ENCODE results near the gene MLPH. TPM values are rescaled to one million over a fixed set of nuclear protein-coding genes. Genes with fewer than 3 reads are reported as not detected.
A peak's percentile ranks its signal among the peaks of the same experiment; 100 is the strongest.

The MLPH gene
- polyA plus RNA-seq, 1 of the 3 experiments (the other 2 are of a cell fraction), result 93.6 TPM

GRCh38 chr2:237572742-237573101, 85.7 kb downstream of the MLPH start:
- H3K27me3 ChIP-seq (ENCODE audit: insufficient read depth), result no peaks in the 10 kb centered on the region
- H4K20me1 ChIP-seq (ENCODE audit: insufficient read depth), result no peaks in the 10 kb centered on the region
- WGBS (ENCODE audit: low lambda C conversion rate), result 74% methylated on average over 4 of the region's 4 CpGs
- no peak overlapping the region for H3K4me3 ChIP-seq (ENCODE audit: low read depth in 2 of 2, low read length in 1 of 2)
- H3F3A ChIP-seq (replicated peaks; ENCODE audit: insufficient read depth), result no peaks in the 10 kb centered on the region
- no peak for TF ChIP-seq NRF1 (IDR thresholded peaks at IDR 0.05; ENCODE audit: low read depth, low read length)
- TF ChIP-seq, protein P1, sequence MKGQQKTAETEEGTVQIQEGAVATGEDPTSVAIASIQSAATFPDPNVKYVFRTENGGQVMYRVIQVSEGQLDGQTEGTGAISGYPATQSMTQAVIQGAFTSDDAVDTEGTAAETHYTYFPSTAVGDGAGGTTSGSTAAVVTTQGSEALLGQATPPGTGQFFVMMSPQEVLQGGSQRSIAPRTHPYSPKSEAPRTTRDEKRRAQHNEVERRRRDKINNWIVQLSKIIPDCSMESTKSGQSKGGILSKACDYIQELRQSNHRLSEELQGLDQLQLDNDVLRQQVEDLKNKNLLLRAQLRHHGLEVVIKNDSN (IDR thresholded peaks at IDR 0.05; ENCODE audit: borderline replicate concordance, low read depth), result no peak
- no peak for TF ChIP-seq SIN3A (IDR thresholded peaks at IDR 0.05; ENCODE audit: borderline replicate concordance, low read depth, low read length)
- TF ChIP-seq, protein P2, sequence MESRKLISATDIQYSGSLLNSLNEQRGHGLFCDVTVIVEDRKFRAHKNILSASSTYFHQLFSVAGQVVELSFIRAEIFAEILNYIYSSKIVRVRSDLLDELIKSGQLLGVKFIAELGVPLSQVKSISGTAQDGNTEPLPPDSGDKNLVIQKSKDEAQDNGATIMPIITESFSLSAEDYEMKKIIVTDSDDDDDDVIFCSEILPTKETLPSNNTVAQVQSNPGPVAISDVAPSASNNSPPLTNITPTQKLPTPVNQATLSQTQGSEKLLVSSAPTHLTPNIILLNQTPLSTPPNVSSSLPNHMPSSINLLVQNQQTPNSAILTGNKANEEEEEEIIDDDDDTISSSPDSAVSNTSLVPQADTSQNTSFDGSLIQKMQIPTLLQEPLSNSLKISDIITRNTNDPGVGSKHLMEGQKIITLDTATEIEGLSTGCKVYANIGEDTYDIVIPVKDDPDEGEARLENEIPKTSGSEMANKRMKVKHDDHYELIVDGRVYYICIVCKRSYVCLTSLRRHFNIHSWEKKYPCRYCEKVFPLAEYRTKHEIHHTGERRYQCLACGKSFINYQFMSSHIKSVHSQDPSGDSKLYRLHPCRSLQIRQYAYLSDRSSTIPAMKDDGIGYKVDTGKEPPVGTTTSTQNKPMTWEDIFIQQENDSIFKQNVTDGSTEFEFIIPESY (IDR thresholded peaks at IDR 0.05; ENCODE audit: borderline replicate concordance, low read depth), result no peak
- no peak for TF ChIP-seq MEF2A (IDR thresholded peaks at IDR 0.05; ENCODE audit: borderline replicate concordance, low read depth)
- no peak for TF ChIP-seq RCOR1 (IDR thresholded peaks at IDR 0.05; ENCODE audit: low read length)
- TF ChIP-seq FOXJ3 (CRISPR knock-in tag; IDR thresholded peaks at IDR 0.05), result no peak
- TF ChIP-seq, protein P3, sequence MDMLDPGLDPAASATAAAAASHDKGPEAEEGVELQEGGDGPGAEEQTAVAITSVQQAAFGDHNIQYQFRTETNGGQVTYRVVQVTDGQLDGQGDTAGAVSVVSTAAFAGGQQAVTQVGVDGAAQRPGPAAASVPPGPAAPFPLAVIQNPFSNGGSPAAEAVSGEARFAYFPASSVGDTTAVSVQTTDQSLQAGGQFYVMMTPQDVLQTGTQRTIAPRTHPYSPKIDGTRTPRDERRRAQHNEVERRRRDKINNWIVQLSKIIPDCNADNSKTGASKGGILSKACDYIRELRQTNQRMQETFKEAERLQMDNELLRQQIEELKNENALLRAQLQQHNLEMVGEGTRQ (IDR thresholded peaks at IDR 0.05; ENCODE audit: borderline replicate concordance, low read depth, low read length), result no peak
- no peak for TF ChIP-seq GATA2 (CRISPR knock-in tag; IDR thresholded peaks at IDR 0.05)
- no peak for TF ChIP-seq FOSL2 (IDR thresholded peaks at IDR 0.05; ENCODE audit: borderline replicate concordance, low read depth)
- TF ChIP-seq ELF1 (IDR thresholded peaks at IDR 0.05), result no peak
- no peak for TF ChIP-seq SMC3 (IDR thresholded peaks at IDR 0.05; ENCODE audit: low read depth, low read length)
- no peak for TF ChIP-seq POLR2AphosphoS5 (IDR thresholded peaks at IDR 0.05; ENCODE audit: low read depth, low read length)
- no peak for TF ChIP-seq CHD2 (IDR thresholded peaks at IDR 0.05; ENCODE audit: low read length, partially characterized antibody)
- no peak for TF ChIP-seq GABPA (IDR thresholded peaks at IDR 0.05; ENCODE audit: low read depth)
- no peak for TF ChIP-seq RAD21 (IDR thresholded peaks at IDR 0.05; ENCODE audit: low read length)
- TF ChIP-seq RXRA (IDR thresholded peaks at IDR 0.05; ENCODE audit: borderline replicate concordance, low read depth), result no peak
- TF ChIP-seq TAF1 (IDR thresholded peaks at IDR 0.05; ENCODE audit: borderline replicate concordance, low read depth, low read length), result no peak
- TF ChIP-seq YY1 (IDR thresholded peaks at IDR 0.05; ENCODE audit: low read depth), result no peak
- peak overlapping the region; percentile 35; the same call in 1 of the 2 replicates for H3K9ac ChIP-seq
- H3K9me3 ChIP-seq, result no peaks in the 10 kb centered on the region
- H3K79me2 ChIP-seq (ENCODE audit: insufficient read depth), result no peaks in the 10 kb centered on the region
- H3K4me2 ChIP-seq, result peak overlapping the region; percentile 34; the same call in 1 of the 2 replicates
- H3K9me2 ChIP-seq, result no peaks in the 10 kb centered on the region
- peaks cover 6 to 16% of the 10 kb centered on the region in 2 experiments; a peak in 3 of 4 replicates for H3K4me1 ChIP-seq (ENCODE audit: control insufficient read depth in 1 of 2, insufficient read depth in 2 of 2, low read depth in 1 of 2, low read length in 1 of 2)
- CTCF ChIA-PET, result interaction anchor here (0.9 to 7.9 kb wide), 57 partner anchors 11 to 1230 kb away, joined by 3 to 311 read pairs (median 9); partner anchors contain the start of gene COPS8
- H2AFZ ChIP-seq (ENCODE audit: low read depth), result peak overlapping the region; percentile 80
- DNase-seq, result peak; percentile 63
- no peak overlapping the region; a peak in 1 of 4 replicates for H3K27ac ChIP-seq (ENCODE audit: low read depth in 2 of 2, low read length in 1 of 2)
- POLR2A ChIA-PET, result no interaction called here
- H3K36me3 ChIP-seq (replicated peaks in 1 of 2; ENCODE audit: control insufficient read depth in 1 of 2, insufficient read depth in 2 of 2, low read length in 1 of 2), result no peaks in the 10 kb centered on the region
